HepG2 (cell line): ENCODE measurements around the gene SYTL1. TPM values are rescaled to one million over a fixed set of nuclear protein-coding genes. Genes with fewer than 3 reads are reported as not detected.

ENCODE experiments used
- CERS6 ChIP-seq: sonication (generic); formaldehyde crosslinking; IDR thresholded peaks from 2 replicates; pipeline ENCODE4 v1.5.0; 2020; ENCODE audit warnings: missing genetic modification reagents
- CSRNP1 ChIP-seq: sonication (generic); formaldehyde crosslinking; IDR thresholded peaks from 2 replicates; pipeline ENCODE4 v1.8.1; 2023; ENCODE audit warnings: mild to moderate bottlenecking, missing genetic modification reagents
- EED ChIP-seq: sonication (generic); formaldehyde crosslinking; IDR thresholded peaks from 2 replicates; pipeline ENCODE4 v1.5.0; 2020; ENCODE audit warnings: mild to moderate bottlenecking, missing genetic modification reagents
- ETV5 ChIP-seq: IDR thresholded peaks from 2 replicates; pipeline ENCODE4 v1.6.1; 2018; ENCODE audit warnings: missing biosample characterization, missing genetic modification reagents, inconsistent platforms, borderline replicate concordance
- MYPOP ChIP-seq: sonication (generic); formaldehyde crosslinking; IDR thresholded peaks from 2 replicates; pipeline ENCODE4 v1.8.1; 2023; ENCODE audit warnings: mild to moderate bottlenecking, moderate library complexity, missing genetic modification reagents
- PAWR ChIP-seq: sonication (generic); formaldehyde crosslinking; IDR thresholded peaks from 2 replicates; pipeline ENCODE4 v1.4.0; 2020; ENCODE audit warnings: missing genetic modification reagents, mild to moderate bottlenecking, borderline replicate concordance
- PAX8 ChIP-seq: sonication (generic); formaldehyde crosslinking; IDR thresholded peaks from 2 replicates; pipeline ENCODE4 v1.8.0; 2022; ENCODE audit warnings: mild to moderate bottlenecking, missing genetic modification reagents, borderline replicate concordance
- SAFB2 ChIP-seq: sonication (generic); formaldehyde crosslinking; IDR thresholded peaks from 2 replicates; pipeline ENCODE4 v1.5.1; 2020; ENCODE audit warnings: missing genetic modification reagents, low read depth, mild to moderate bottlenecking, borderline replicate concordance
- SETDB1 ChIP-seq: sonication (generic); formaldehyde crosslinking; IDR thresholded peaks from 2 replicates; pipeline ENCODE4 v1.5.1; 2020; ENCODE audit warnings: missing genetic modification reagents, mild to moderate bottlenecking, borderline replicate concordance
- STAT6 ChIP-seq: sonication (generic); formaldehyde crosslinking; IDR thresholded peaks from 2 replicates; pipeline ENCODE4 v1.4.0; 2020; ENCODE audit warnings: missing genetic modification reagents, mild to moderate bottlenecking, borderline replicate concordance
- TFAP4 ChIP-seq: sonication (generic); IDR thresholded peaks from 2 replicates; pipeline ENCODE4 v1.6.1; 2016; ENCODE audit warnings: low read depth, borderline replicate concordance
- THRA ChIP-seq: sonication (generic); formaldehyde crosslinking; IDR thresholded peaks from 2 replicates; pipeline ENCODE4 v1.4.0; 2020; ENCODE audit warnings: missing genetic modification reagents, borderline replicate concordance
- ZNF512 ChIP-seq: sonication (generic); formaldehyde crosslinking; IDR thresholded peaks from 2 replicates; pipeline ENCODE4 v1.4.0; 2020; ENCODE audit warnings: mild to moderate bottlenecking, missing genetic modification reagents
- ZNF788 ChIP-seq: sonication (generic); formaldehyde crosslinking; IDR thresholded peaks from 2 replicates; pipeline ENCODE4 v1.5.0; 2020; ENCODE audit warnings: mild to moderate bottlenecking, missing genetic modification reagents, borderline replicate concordance
- ZNF839 ChIP-seq: sonication (generic); formaldehyde crosslinking; IDR thresholded peaks from 2 replicates; pipeline ENCODE4 v1.4.0; 2020; ENCODE audit warnings: missing genetic modification reagents, mild to moderate bottlenecking, borderline replicate concordance
- ZNF891 ChIP-seq: sonication (generic); formaldehyde crosslinking; IDR thresholded peaks from 2 replicates; pipeline ENCODE4 v1.5.0; 2020; ENCODE audit warnings: mild to moderate bottlenecking, missing genetic modification reagents
- polyA plus RNA-seq, 8 experiments: library from polyadenylated mRNA; depleted of rRNA in 3 of 8; stranded (reverse) in 7 of 8; unstranded in 1 of 8; fragments of >200 nt; fragmentation: Illumina TruSeq in 4 of 8; extraction: Trizol in 4 of 8; gene quantifications; 2 replicates each; pipeline versions ENCODE4 v1.2.1 to v1.2.3, GENCODE V29; 2011 to 2016; ENCODE audit warnings: low read depth in 4 of 8, missing spikeins in 1 of 8, mixed read lengths in 1 of 8; ENCODE audit not compliant: insufficient read depth in 1 of 8
- total RNA-seq, 5 experiments: library from RNA; depleted of rRNA; stranded (reverse); fragments of >200 nt; fragmentation: Illumina TruSeq; extraction: Trizol; gene quantifications; 2 replicates each; pipeline ENCODE4 v1.2.3, GENCODE V29; 2016; ENCODE audit warnings: low read depth in 1 of 5

SYTL1 gene
- total and polyA plus RNA-seq, 2 of the 13 experiments (the other 11 are each of a cell fraction or from before 2014, with no cell fraction given) = 11.1 to 17.8 TPM

- TF ChIP-seq MYPOP (CRISPR knock-in tag) (peak; percentile 80), SETDB1 (CRISPR knock-in tag) (no peak), ZNF788 (CRISPR knock-in tag) (peak; percentile 97; the same call in 1 of the 2 replicates), TFAP4 (peak; percentile 65; the same call in 1 of the 2 replicates), SAFB2 (peak; percentile 95; the same call in 1 of the 2 replicates), PAWR (CRISPR knock-in tag) (no peak), ETV5 (CRISPR knock-in tag) (peak; percentile 95), CSRNP1 (CRISPR knock-in tag) (peak; percentile 86; the same call in 1 of the 2 replicates), PAX8 (CRISPR knock-in tag) (no peak; the same call in 1 of the 2 replicates), ZNF891 (CRISPR knock-in tag) (peak; percentile 41; the same call in 1 of the 2 replicates), STAT6 (peak; percentile 90; the same call in 1 of the 2 replicates), ZNF839 (CRISPR knock-in tag) (peak; percentile 65; the same call in 1 of the 2 replicates), ZNF512 (0 out of 2 replicates have a peak, but pooled peaks have one; percentile 51), CERS6 (no peak), EED (CRISPR knock-in tag) (peak; percentile 76; the same call in 1 of the 2 replicates), THRA (peak; percentile 58)
These were observed 19.8 kb upstream of the SYTL1 start, which contains the start of gene TMEM222 (continued) for GRCh38 chr1:27321813-27322568.
